A204.1 (cell line): ENCODE measurements around the gene ADCY3.

ENCODE experiments used
- FAIRE-seq: peaks from 2 replicates; lab custom pipeline; 2012; peaks lifted over from hg19 to GRCh38; lab: Jason Lieb, UNC

ADCY3 gene

GRCh38 chr2:24925815-24926214 is 5.8 kb upstream of the ADCY3 start:
- no peak for FAIRE-seq

- FAIRE-seq: no peak
Observed at GRCh38 chr2:24924732-24925131, 4.7 kb upstream of the ADCY3 start.

GRCh38 chr2:24924266-24924665 is 4.2 kb upstream of the ADCY3 start:
- no peak for FAIRE-seq

- FAIRE-seq: no peak
Observed at GRCh38 chr2:24923106-24923505, 3.1 kb upstream of the ADCY3 start.

- FAIRE-seq: no peak
Observed at GRCh38 chr2:24922556-24922955, 2.5 kb upstream of the ADCY3 start.

GRCh38 chr2:24920809-24921441 is 888 bp upstream of the ADCY3 start:
- no peak for FAIRE-seq

GRCh38 chr2:24919506-24920097 is 435 bp downstream of the ADCY3 start:
- FAIRE-seq: no peak

GRCh38 chr2:24919037-24919505 is 966 bp downstream of the ADCY3 start:
- no peak for FAIRE-seq

- FAIRE-seq: no peak
Observed at GRCh38 chr2:24918326-24919036, 1.6 kb downstream of the ADCY3 start.

- FAIRE-seq: no peak
Observed at GRCh38 chr2:24917731-24918325, 2.2 kb downstream of the ADCY3 start.

- FAIRE-seq: no peak
Observed at GRCh38 chr2:24917086-24917485, 3.0 kb downstream of the ADCY3 start.

GRCh38 chr2:24915796-24916195 is 4.2 kb downstream of the ADCY3 start:
- no peak for FAIRE-seq

- no peak for FAIRE-seq
Observed at GRCh38 chr2:24915175-24915574, 4.9 kb downstream of the ADCY3 start.

GRCh38 chr2:24914713-24915112 is 5.3 kb downstream of the ADCY3 start:
- no peak for FAIRE-seq

- no peak for FAIRE-seq
Observed at GRCh38 chr2:24913911-24914310, 6.1 kb downstream of the ADCY3 start.

- no peak for FAIRE-seq
Observed at GRCh38 chr2:24912986-24913385, 7.1 kb downstream of the ADCY3 start.

GRCh38 chr2:24912523-24912922 is 7.5 kb downstream of the ADCY3 start:
- no peak for FAIRE-seq

- FAIRE-seq: no peak
Observed at GRCh38 chr2:24910245-24910644, 9.8 kb downstream of the ADCY3 start.

GRCh38 chr2:24909555-24910177 is 10.4 kb downstream of the ADCY3 start:
- no peak for FAIRE-seq

- FAIRE-seq: no peak
Observed at GRCh38 chr2:24908461-24908901, 11.6 kb downstream of the ADCY3 start.

- no peak for FAIRE-seq
Observed at GRCh38 chr2:24907116-24907515, 12.9 kb downstream of the ADCY3 start.

- FAIRE-seq: no peak
Observed at GRCh38 chr2:24906466-24906865, 13.6 kb downstream of the ADCY3 start.
